ENCODE data around the gene ZMAT2.
"Not testable (repeated sequence)": the region's sequence is repeated elsewhere in the genome, so short reads cannot be mapped to it uniquely, and the experiment has no call there.

GRCh38 chr5:140721395-140721794 lies 21.1 kb downstream of the ZMAT2 start:
- TF ChIP-seq MAX (IDR thresholded peaks at IDR 0.05; ENCODE audit: insufficient read depth, insufficient read length); CTCF (IDR thresholded peaks at IDR 0.05; ENCODE audit: extremely low read depth in 1 of 2, insufficient read depth in 1 of 2, low read depth in 1 of 2, low read length in 2 of 2); POLR2A (IDR thresholded peaks at IDR 0.05; ENCODE audit: low read depth, low read length); POLR2AphosphoS5 (IDR thresholded peaks at IDR 0.05; ENCODE audit: insufficient read depth, low read depth, low read length); GATA2 (IDR thresholded peaks at IDR 0.05; ENCODE audit: insufficient read depth, insufficient read length, low read depth, low read length); EZH2 (IDR thresholded peaks at IDR 0.05; ENCODE audit: borderline replicate concordance, low read depth, low read length, severe bottlenecking); JUN (IDR thresholded peaks at IDR 0.05; ENCODE audit: borderline replicate concordance, insufficient read depth, insufficient read length, low read depth); MYC (IDR thresholded peaks at IDR 0.05; ENCODE audit: low read depth, low read length): not testable (repeated sequence)

Measured in endothelial cell of umbilical vein (primary cell).